GM12872 (cell line): Measurements from ENCODE around the gene ASIC5.

Source experiments
- CTCF ChIP-seq: IDR thresholded peaks from 3 replicates; pipeline ENCODE4 v1.5.1; 2011; ENCODE audit warnings: low read depth, mild to moderate bottlenecking, low read length, moderate library complexity; ENCODE audit not compliant: insufficient read depth

Gene ASIC5

GRCh38 chr4:155849042-155849441 lies 17.0 kb downstream of the ASIC5 start:
- TF ChIP-seq CTCF, result no peak

GRCh38 chr4:155846929-155847328 lies 19.1 kb downstream of the ASIC5 start:
- no peak for TF ChIP-seq CTCF

- TF ChIP-seq CTCF, result no peak
Observed at GRCh38 chr4:155842080-155842479, 24.0 kb downstream of the ASIC5 start.

GRCh38 chr4:155837203-155837796 lies 28.8 kb downstream of the ASIC5 start:
- TF ChIP-seq CTCF, result no peak

- TF ChIP-seq CTCF, result no peak
Observed at GRCh38 chr4:155832664-155833063, 33.4 kb downstream of the ASIC5 start.

GRCh38 chr4:155828628-155829027 lies 37.4 kb downstream of the ASIC5 start:
- TF ChIP-seq CTCF, result no peak

- TF ChIP-seq CTCF, result no peak
Observed at GRCh38 chr4:155822572-155822971, 43.5 kb downstream of the ASIC5 start.
